ENCODE results near the gene NHLH2.

NHLH2 gene

DNA sequence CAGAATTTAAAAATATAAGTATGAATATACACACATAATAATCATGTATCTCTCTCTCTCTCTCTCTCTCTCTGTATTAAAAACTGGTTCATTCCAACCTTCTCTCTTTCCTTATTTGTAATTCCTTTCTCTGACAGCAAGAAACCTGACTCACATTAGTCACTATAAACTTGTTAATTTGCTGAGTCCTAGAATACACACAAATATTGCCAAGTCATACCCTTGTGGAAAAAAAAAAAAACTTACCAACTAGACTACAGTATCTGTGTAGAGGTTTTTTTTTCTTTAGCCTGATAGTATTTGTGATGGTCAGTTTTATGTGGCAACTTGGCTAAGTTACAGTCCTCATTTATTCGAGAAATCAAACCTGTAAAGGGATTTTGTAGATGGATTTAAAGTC, 26.3 kb upstream of the NHLH2 start:
- no peaks in the 10 kb centered on the region for H3K4me1 ChIP-seq (ENCODE audit: control insufficient read depth, insufficient read depth, low read length)

DNA sequence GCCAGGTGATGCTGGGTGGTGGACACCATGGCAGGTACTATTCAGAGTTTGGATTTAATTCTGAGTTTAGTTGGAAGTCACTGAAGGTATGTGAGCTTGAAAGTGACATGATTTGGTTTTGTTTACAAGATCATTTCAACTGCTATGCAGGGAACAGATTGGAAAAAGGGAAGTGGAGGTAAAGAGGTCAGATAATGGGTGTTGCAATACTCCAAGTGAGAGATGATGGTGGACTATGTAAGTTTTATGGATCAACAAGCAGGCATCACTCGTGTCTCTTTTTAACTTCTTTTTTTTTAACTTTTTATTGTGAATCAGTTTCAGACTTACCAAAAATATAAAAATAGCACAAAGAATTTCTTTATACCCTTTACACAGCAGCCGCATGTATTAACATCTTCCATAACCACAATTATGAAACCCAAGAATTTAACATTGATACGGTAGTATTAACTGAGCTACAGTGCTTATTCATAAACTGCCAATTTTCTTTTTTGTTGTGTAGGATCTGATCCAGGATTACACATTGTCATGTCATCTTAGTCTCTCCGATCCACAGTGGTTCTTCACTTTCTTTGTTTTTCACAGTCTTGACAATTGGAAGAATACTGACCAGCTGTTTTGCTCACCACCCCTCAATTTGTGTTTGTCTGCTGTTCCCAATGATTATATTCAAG, 24.9 kb upstream of the NHLH2 start:
- Histone ChIP-seq H3K27me3 (ENCODE audit: control insufficient read depth, insufficient read depth, low read length) (no peaks in the 10 kb centered on the region), H3K9ac (ENCODE audit: low read length) (no peak overlapping the region), H3K4me1 (ENCODE audit: control insufficient read depth, insufficient read depth, low read length) (no peaks in the 10 kb centered on the region), H3K4me3 (ENCODE audit: low read length) (no peak overlapping the region), H3K9me3 (ENCODE audit: control insufficient read depth, low read length) (no peaks in the 10 kb centered on the region), H3K36me3 (ENCODE audit: control insufficient read depth, insufficient read depth, low read length) (no peaks in the 10 kb centered on the region)

More for the DNA sequence above, 26.3 kb upstream of the NHLH2 start:
- Histone ChIP-seq H3K9ac (ENCODE audit: low read length) (no peak overlapping the region), H3K36me3 (ENCODE audit: control insufficient read depth, insufficient read depth, low read length) (no peaks in the 10 kb centered on the region), H3K27me3 (ENCODE audit: control insufficient read depth, insufficient read depth, low read length) (no peaks in the 10 kb centered on the region), H3K9me3 (ENCODE audit: control insufficient read depth, low read length) (no peaks in the 10 kb centered on the region), H3K4me3 (ENCODE audit: low read length) (no peak overlapping the region)

DNA sequence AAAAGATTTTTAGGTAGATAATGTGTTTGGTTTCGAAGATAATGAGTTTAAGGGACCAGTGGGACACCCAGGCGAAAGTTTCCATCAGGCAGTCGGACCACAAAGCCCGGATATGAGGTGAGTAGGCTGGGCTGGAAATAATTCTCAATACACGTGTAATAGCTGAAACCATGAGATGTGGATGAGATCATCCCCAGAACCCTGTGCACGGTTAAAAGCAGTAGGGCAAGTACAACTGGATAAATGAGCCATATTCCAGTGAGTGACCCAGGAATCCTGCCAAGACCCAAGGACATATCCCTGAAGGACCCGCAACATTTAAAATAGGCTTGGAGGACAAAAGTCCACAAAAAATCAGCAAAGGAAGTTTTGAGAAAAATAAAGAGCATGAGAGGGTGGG, 21.5 kb upstream of the NHLH2 start:
- Histone ChIP-seq H3K4me1 (ENCODE audit: control insufficient read depth, insufficient read depth, low read length) (no peaks in the 10 kb centered on the region), H3K9ac (ENCODE audit: low read length) (no peak overlapping the region), H3K27me3 (ENCODE audit: control insufficient read depth, insufficient read depth, low read length) (no peaks in the 10 kb centered on the region)

DNA sequence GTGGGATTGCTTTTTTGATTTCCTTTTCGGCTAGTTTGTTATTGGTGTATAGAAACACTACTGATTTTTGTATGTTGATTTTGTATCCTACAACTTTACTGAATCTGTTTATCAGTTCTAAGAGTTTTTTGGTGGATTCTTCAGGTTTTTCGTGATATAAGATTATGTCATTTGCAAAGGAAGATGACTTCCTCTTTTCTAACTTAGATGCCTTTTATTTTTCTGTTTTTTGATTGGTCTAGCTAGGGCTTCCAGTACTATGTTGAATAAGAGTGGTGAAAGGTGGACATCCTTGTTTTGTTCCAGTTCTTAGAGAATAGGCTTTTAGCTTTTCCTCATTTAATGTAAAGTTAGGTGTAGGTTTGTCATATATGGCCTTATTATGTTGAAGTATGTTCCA, 13.1 kb upstream of the NHLH2 start:
- no peaks in the 10 kb centered on the region for H3K27me3 ChIP-seq (ENCODE audit: control insufficient read depth, insufficient read depth, low read length)
- H3K4me1 ChIP-seq (ENCODE audit: control insufficient read depth, insufficient read depth, low read length), result no peaks in the 10 kb centered on the region
- H3K9me3 ChIP-seq (ENCODE audit: control insufficient read depth, low read length), result no peaks in the 10 kb centered on the region
- no peak overlapping the region for H3K4me3 ChIP-seq (ENCODE audit: low read length)
- no peaks in the 10 kb centered on the region for H3K36me3 ChIP-seq (ENCODE audit: control insufficient read depth, insufficient read depth, low read length)
- no peak overlapping the region for H3K9ac ChIP-seq (ENCODE audit: low read length)

More for the DNA sequence above, 21.5 kb upstream of the NHLH2 start:
- Histone ChIP-seq H3K36me3 (ENCODE audit: control insufficient read depth, insufficient read depth, low read length) (no peaks in the 10 kb centered on the region), H3K4me3 (ENCODE audit: low read length) (no peak overlapping the region), H3K9me3 (ENCODE audit: control insufficient read depth, low read length) (no peaks in the 10 kb centered on the region)

DNA sequence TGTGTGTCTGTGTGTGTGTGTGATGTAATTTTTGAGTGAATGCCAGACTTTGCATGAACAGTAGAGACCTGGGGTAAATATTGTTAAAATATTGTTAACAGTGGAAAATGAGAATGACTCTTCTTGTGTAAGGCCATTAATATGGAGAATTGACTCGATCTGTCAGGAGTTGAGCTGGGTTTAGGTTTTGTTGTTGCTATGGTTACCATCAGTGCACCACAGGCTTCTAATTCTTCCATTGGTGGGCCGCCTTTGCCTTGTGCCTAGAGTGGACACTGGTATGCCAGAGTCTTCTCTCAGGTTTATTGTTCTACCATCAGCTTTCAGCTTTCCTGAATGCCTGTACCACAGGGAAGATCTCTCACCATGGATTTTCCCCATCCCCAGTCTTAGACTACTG, 10.0 kb upstream of the NHLH2 start:
- Histone ChIP-seq H3K9ac (ENCODE audit: low read length) (no peak overlapping the region), H3K4me1 (ENCODE audit: control insufficient read depth, insufficient read depth, low read length) (no peaks in the 10 kb centered on the region), H3K27me3 (ENCODE audit: control insufficient read depth, insufficient read depth, low read length) (peaks cover 5% of the 10 kb centered on the region), H3K9me3 (ENCODE audit: control insufficient read depth, low read length) (no peaks in the 10 kb centered on the region), H3K4me3 (ENCODE audit: low read length) (no peak overlapping the region), H3K36me3 (ENCODE audit: control insufficient read depth, insufficient read depth, low read length) (no peaks in the 10 kb centered on the region)

DNA sequence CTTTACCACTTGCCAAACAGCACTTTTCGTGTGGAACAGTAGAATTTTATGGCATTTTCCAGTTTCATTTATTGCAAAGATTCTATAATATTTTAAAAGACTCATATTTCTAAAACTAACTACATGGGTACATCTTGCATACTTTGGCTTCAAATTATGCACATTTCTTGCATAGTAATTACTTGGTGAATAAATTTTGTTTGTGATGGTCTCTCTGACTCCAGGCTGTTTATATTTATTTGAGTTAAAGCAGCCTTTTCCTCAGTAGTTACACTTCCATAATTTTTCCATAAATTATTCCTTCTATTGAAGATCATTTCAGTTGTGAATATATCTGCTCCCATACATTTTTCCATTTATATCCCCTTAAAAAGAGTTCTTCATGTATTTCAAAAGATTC, 6.9 kb upstream of the NHLH2 start:
- peaks cover 9% of the 10 kb centered on the region for H3K27me3 ChIP-seq (ENCODE audit: control insufficient read depth, insufficient read depth, low read length)

DNA sequence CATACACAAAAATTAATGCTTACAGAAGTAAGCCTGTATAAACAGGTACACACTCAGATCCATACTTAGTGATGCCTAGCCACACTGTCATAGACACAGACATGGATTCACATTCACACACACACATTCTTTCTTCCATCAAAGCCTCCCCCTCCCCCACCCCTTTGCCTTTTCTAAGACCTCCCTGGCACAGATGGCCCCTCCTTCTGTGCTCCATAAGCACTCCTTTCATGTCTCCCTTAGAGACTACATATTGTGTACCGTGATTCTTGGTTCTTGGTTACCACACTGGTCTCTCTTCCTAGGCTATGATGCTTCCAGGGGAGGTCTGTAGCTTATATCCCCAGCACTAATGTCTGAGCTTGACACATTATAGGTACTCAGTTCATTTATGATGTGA, 2.0 kb upstream of the NHLH2 start:
- Histone ChIP-seq H3K9ac (ENCODE audit: low read length) (no peak overlapping the region), H3K9me3 (ENCODE audit: control insufficient read depth, low read length) (no peaks in the 10 kb centered on the region), H3K27me3 (ENCODE audit: control insufficient read depth, insufficient read depth, low read length) (peaks cover 58% of the 10 kb centered on the region), H3K4me3 (ENCODE audit: low read length) (no peak overlapping the region), H3K4me1 (ENCODE audit: control insufficient read depth, insufficient read depth, low read length) (peaks cover 6% of the 10 kb centered on the region), H3K36me3 (ENCODE audit: control insufficient read depth, insufficient read depth, low read length) (no peaks in the 10 kb centered on the region)

More for the DNA sequence above, 6.9 kb upstream of the NHLH2 start:
- Histone ChIP-seq H3K9me3 (ENCODE audit: control insufficient read depth, low read length) (no peaks in the 10 kb centered on the region), H3K9ac (ENCODE audit: low read length) (no peak overlapping the region), H3K4me1 (ENCODE audit: control insufficient read depth, insufficient read depth, low read length) (no peaks in the 10 kb centered on the region), H3K4me3 (ENCODE audit: low read length) (no peak overlapping the region), H3K36me3 (ENCODE audit: control insufficient read depth, insufficient read depth, low read length) (no peaks in the 10 kb centered on the region)

DNA sequence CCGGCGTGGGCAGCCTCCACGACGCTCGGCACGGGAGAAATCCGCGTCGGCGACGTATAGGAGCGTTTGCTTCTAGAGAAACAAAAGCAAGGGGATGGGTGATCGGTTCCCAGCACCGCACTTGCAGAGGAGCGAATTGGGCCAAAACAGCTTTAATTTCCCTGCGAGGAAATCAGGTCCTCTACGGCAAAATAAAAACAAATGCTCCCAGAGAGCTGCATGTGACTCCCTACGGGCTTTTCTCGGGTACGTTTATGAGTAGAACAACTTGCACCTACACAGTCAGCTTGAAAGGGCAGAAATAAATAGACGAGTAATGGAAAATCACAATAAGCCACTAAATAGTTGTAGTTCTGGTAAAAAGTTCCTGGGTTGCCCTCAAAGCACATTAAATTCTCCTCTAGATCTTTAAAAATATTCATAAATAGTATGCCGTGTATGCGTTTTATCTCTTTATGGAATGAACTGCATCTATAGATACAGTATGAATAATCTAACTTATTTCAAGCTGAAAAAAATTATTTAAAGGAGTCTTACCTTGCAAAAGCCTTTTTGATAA, 1.2 kb downstream of the NHLH2 start:
- H3K9me3 ChIP-seq (ENCODE audit: control insufficient read depth, low read length), result no peaks in the 10 kb centered on the region
- no peak overlapping the region for H3K4me3 ChIP-seq (ENCODE audit: low read length)
- H3K36me3 ChIP-seq (ENCODE audit: control insufficient read depth, insufficient read depth, low read length), result no peaks in the 10 kb centered on the region
- peaks cover 72% of the 10 kb centered on the region for H3K27me3 ChIP-seq (ENCODE audit: control insufficient read depth, insufficient read depth, low read length)
- H3K9ac ChIP-seq (ENCODE audit: low read length), result no peak overlapping the region
- H3K4me1 ChIP-seq (ENCODE audit: control insufficient read depth, insufficient read depth, low read length), result peaks cover 8% of the 10 kb centered on the region

DNA sequence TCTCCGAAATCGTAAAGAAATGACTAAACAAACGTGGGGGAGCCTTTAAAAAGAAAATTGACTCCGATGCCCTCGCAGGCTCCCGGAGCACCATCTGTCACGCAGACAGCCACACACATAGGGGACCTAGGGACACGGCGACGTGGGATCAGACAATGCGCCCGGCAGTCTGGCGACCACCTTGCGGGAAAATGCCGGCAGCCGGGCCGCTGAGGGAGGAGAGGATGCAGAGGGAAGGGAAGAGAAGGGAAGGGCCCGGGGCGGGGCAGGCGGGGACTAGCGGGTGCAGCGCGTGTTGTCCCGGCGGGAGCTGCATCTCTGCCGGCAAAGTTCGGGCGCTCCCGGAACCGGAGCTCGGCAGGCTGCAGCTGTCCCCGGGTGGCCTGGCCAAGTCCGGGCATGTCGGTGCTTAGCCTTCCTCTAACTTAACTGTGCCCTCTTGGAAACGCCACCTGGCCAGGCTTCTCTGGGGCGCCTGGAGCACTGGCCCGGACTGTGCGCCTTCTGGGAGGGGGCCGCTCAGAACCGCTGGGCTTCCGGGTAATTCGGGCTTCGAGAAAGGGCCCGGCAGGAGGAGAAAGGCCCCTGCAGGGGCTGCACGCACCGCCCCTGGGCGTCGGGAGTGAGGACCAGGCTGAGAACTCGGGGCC, 1.8 kb downstream of the NHLH2 start:
- Histone ChIP-seq H3K36me3 (ENCODE audit: control insufficient read depth, insufficient read depth, low read length) (no peaks in the 10 kb centered on the region), H3K4me3 (ENCODE audit: low read length) (peak overlapping the region; percentile 16), H3K9ac (ENCODE audit: low read length) (no peak overlapping the region)

DNA sequence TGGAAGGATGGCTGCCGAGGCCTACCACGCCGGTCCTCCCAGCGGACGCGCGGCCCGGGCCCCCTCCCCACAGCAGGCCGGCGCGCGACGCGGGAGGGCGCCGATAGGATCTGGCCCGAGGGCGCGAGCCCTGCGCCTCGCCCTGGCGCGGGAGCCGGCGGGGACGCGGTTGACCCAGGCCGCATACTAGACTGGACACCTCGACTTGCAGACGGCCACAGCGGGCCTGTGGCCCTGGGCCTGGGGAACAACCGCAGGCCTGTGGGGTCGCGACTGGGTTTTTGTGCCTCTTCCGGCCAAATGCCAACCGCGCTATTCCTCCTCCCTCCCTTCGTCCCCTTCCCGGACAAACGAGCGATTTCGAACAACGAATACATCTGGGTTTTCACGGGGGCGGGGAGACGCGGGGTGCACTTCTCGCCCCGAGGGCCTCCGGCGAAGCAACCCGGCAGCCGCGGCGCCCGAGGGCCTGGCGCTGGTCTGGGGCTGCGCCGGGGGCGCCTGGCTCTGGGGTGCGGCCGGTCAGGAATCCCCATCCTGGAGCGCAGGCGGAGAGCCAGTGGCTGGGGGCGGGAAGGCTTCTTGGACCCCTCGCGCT, 2.4 kb downstream of the NHLH2 start:
- H3K4me3 ChIP-seq (ENCODE audit: low read length), result peak overlapping the region; percentile 16
- peaks cover 8% of the 10 kb centered on the region for H3K4me1 ChIP-seq (ENCODE audit: control insufficient read depth, insufficient read depth, low read length)
- no peaks in the 10 kb centered on the region for H3K9me3 ChIP-seq (ENCODE audit: control insufficient read depth, low read length)
- H3K36me3 ChIP-seq (ENCODE audit: control insufficient read depth, insufficient read depth, low read length), result no peaks in the 10 kb centered on the region
- H3K9ac ChIP-seq (ENCODE audit: low read length), result no peak overlapping the region
- peaks cover 75% of the 10 kb centered on the region for H3K27me3 ChIP-seq (ENCODE audit: control insufficient read depth, insufficient read depth, low read length)

More for the DNA sequence above, 1.8 kb downstream of the NHLH2 start:
- H3K9me3 ChIP-seq (ENCODE audit: control insufficient read depth, low read length), result no peaks in the 10 kb centered on the region
- peaks cover 8% of the 10 kb centered on the region for H3K4me1 ChIP-seq (ENCODE audit: control insufficient read depth, insufficient read depth, low read length)
- H3K27me3 ChIP-seq (ENCODE audit: control insufficient read depth, insufficient read depth, low read length), result peaks cover 72% of the 10 kb centered on the region

DNA sequence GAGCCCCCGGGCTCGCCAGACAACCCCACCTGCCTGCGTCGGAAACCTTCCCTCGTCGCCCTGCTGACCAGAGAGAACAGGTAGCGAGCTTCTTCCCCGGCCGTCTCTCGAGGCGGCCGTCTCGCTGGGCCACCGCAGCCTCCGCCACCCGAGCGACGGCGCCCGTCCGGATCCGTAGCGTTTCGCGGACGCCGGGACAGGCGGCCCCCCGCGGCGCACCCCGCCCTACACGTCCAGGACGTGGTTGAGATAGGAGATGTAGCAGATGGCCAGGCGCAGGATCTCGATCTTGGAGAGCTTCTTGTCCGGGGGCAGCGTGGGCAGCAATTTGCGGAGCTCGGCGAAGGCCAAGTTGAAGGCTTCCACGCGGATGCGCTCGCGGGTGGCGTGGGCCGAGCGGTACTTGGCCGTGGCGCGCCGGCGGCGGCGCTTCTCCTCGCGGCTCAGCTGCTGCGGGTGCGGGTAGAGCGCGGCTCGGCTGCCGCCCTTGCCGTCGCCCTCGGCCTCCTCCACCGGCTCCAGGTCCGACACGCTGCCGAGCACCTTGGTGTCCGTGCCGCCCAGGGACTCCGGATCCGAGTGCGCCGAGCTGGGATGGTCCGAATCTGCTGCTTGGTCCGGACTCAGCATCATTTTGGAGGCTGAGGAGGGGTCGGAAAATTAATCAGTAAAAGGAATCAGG, 3.0 kb downstream of the NHLH2 start:
- Histone ChIP-seq H3K9me3 (ENCODE audit: control insufficient read depth, low read length) (no peaks in the 10 kb centered on the region), H3K9ac (ENCODE audit: low read length) (peak overlapping the region; percentile 17), H3K27me3 (ENCODE audit: control insufficient read depth, insufficient read depth, low read length) (peaks cover 71% of the 10 kb centered on the region), H3K4me1 (ENCODE audit: control insufficient read depth, insufficient read depth, low read length) (peaks cover 8% of the 10 kb centered on the region), H3K36me3 (ENCODE audit: control insufficient read depth, insufficient read depth, low read length) (no peaks in the 10 kb centered on the region), H3K4me3 (ENCODE audit: low read length) (peak overlapping the region; percentile 16)

DNA sequence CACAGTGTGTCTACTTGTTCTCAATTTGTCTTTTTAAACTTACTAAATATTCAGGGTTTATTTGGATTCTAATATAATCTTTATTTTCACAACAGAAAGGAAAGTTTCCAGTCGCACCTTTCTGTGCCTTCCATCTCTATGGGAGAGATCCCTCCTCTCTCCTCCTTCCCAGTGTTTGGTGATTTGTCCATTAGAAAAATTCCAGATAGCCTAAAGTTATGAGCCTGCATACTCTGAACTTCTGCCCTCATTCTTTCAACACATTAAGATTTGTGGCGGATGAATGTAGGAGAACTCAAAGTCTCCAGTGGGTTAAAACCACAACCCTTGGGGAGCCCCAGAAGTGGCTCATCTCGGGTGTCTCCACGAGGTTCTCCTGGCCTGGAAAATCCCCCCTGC, 3.6 kb downstream of the NHLH2 start:
- Histone ChIP-seq H3K4me3 (ENCODE audit: low read length) (no peak overlapping the region), H3K27me3 (ENCODE audit: control insufficient read depth, insufficient read depth, low read length) (peaks cover 66% of the 10 kb centered on the region), H3K36me3 (ENCODE audit: control insufficient read depth, insufficient read depth, low read length) (no peaks in the 10 kb centered on the region), H3K4me1 (ENCODE audit: control insufficient read depth, insufficient read depth, low read length) (peaks cover 8% of the 10 kb centered on the region), H3K9ac (ENCODE audit: low read length) (no peak overlapping the region), H3K9me3 (ENCODE audit: control insufficient read depth, low read length) (no peaks in the 10 kb centered on the region)
